Measurements from ENCODE around the gene NDUFS2. TPM values are rescaled to one million over a fixed set of nuclear protein-coding genes. Genes with fewer than 3 reads are reported as not detected.

The NDUFS2 gene
- total RNA-seq, 3 donors from 2014 or later (not counting 1 experiment from before 2014, with no cell fraction given) = 74.7 to 88.8 (median 84.7) TPM

DNA sequence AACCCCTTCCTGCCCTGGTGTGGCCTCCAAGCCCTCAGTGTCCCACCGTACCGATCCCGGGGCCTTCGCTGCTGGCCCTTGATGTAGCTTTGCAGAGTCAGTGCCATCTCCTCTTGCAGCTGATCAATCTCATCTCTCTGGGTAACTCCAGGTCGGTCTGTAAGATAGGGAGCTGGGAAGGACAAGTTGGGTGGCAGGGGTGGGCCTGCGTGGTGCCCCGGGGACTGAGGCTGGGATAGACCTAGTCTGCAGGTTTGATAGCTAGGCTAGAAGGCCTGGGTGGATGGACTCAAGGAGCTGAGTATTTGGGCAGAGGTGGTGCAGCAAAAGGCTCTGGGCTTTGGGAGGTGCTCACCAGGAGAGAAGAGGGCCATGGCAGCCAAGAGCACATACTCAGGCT is 28.6 kb downstream of the NDUFS2 start:
- Mint-ChIP-seq H3K27ac (no peak overlapping the region), H3K9me3 (no peaks in the 10 kb centered on the region), H3K4me3 (no peak overlapping the region), H3K36me3 (no peaks in the 10 kb centered on the region), H3K4me1 (peaks cover 21 to 25% of the 10 kb centered on the region in 2 donors), H3K27me3 (ENCODE audit: low read depth in 2 of 2) (no peaks in the 10 kb centered on the region)
- intact Hi-C loops (cut with micrococcal nuclease) = no loop called here
- Histone ChIP-seq H3K9me3 (ENCODE audit: control insufficient read depth, insufficient read depth, low read length) (no peaks in the 10 kb centered on the region), H3K27me3 (ENCODE audit: control insufficient read depth, insufficient read depth, low read length) (no peaks in the 10 kb centered on the region), H3K4me1 (ENCODE audit: control insufficient read depth, insufficient read depth, low read length) (peaks cover 23% of the 10 kb centered on the region), H3K27ac (ENCODE audit: low read length) (no peak overlapping the region), H3K36me3 (ENCODE audit: control insufficient read depth, insufficient read depth, low read length) (peaks cover 19% of the 10 kb centered on the region), H3K4me3 (ENCODE audit: low read length) (no peak overlapping the region)
- ATAC-seq = no peak
- no peak for DNase-seq
- TF ChIP-seq, protein P1, sequence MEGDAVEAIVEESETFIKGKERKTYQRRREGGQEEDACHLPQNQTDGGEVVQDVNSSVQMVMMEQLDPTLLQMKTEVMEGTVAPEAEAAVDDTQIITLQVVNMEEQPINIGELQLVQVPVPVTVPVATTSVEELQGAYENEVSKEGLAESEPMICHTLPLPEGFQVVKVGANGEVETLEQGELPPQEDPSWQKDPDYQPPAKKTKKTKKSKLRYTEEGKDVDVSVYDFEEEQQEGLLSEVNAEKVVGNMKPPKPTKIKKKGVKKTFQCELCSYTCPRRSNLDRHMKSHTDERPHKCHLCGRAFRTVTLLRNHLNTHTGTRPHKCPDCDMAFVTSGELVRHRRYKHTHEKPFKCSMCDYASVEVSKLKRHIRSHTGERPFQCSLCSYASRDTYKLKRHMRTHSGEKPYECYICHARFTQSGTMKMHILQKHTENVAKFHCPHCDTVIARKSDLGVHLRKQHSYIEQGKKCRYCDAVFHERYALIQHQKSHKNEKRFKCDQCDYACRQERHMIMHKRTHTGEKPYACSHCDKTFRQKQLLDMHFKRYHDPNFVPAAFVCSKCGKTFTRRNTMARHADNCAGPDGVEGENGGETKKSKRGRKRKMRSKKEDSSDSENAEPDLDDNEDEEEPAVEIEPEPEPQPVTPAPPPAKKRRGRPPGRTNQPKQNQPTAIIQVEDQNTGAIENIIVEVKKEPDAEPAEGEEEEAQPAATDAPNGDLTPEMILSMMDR (IDR thresholded peaks at IDR 0.05) = no peak
- WGBS (ENCODE audit: insufficient coverage) = 96% methylated on average over 7 of the region's 7 CpGs

DNA sequence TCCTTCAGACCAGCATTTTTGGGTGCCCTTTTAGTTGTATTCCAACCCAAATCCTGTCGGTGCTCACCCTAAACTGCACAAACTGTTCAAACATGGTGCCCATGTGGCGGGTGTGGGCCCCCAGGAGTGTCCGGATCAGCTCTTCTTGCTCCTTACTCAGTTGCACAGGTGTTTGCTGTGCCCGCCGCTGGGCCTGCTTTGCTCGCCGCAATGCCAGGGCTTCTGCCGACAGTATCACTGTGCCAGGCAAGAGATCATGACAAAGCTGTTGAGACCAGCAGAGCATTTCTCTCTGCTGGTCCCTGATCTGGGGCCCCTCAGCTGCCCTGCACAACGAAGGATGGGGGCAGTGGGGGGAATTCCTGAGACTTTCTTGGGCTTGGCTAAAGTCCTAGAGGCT is 30.9 kb downstream of the NDUFS2 start:
- Mint-ChIP-seq H3K27me3 (ENCODE audit: low read depth in 2 of 2) (peaks cover 0 to under 1% of the 10 kb centered on the region in 2 donors), H3K36me3 (no peaks in the 10 kb centered on the region), H3K9me3 (no peaks in the 10 kb centered on the region), H3K4me1 (peaks cover 0 to 1% of the 10 kb centered on the region in 2 donors), H3K4me3 (no peak overlapping the region), H3K27ac (no peak overlapping the region)
- TF ChIP-seq, protein P1 (IDR thresholded peaks at IDR 0.05) = no peak
- Histone ChIP-seq H3K4me3 (ENCODE audit: low read length) (no peak overlapping the region), H3K36me3 (ENCODE audit: control insufficient read depth, insufficient read depth, low read length) (peaks cover 19% of the 10 kb centered on the region), H3K4me1 (ENCODE audit: control insufficient read depth, insufficient read depth, low read length) (peaks cover under 1% of the 10 kb centered on the region), H3K27ac (ENCODE audit: low read length) (no peak overlapping the region), H3K27me3 (ENCODE audit: control insufficient read depth, insufficient read depth, low read length) (no peaks in the 10 kb centered on the region), H3K9me3 (ENCODE audit: control insufficient read depth, insufficient read depth, low read length) (no peaks in the 10 kb centered on the region)
- ATAC-seq = no peak
- WGBS (ENCODE audit: insufficient coverage) = 86% methylated on average over 9 of the region's 9 CpGs
- intact Hi-C loops (cut with micrococcal nuclease) = no loop called here
- DNase-seq = no peak

DNA sequence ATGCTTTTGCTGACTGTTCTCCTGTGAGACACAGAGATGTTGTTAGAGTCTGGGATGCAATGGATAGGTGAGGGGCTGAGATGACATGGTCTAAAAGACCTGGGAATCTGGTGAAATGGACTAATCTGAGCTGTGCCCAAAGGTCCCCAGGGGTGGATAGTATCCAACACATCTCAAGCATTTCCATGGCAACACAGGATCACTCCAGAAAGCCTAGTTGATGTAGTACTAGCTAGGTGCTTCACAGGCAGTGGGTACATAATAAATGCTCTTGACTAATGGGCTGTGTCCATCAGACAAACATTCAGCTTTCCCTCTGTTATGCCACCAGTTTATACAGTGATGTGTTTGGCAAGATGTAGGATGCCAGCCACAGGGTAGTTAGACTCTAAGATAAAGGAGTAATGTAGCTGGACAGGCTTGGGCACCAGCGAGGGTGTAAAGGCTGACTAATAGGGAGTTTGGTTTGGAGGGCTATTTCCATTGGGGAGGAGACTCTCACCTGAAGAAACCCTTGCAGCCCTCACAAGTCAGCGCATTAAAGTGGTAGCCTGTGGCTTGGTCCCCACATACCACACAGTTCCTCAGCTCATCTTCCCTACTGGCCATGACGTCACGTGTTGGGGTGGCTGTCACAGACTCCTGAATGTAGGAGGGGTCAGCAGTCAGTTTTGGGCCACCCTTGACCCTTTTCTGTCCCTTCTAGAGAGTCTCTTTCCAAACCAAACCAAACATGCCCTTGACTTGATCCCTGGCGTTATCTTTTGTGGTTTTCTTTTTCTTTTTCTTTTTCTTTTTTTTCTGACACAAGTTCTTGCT is 34.0 kb downstream of the NDUFS2 start:
- Histone ChIP-seq H3K4me3 (ENCODE audit: low read length) (no peak overlapping the region), H3K27ac (ENCODE audit: low read length) (no peak overlapping the region), H3K27me3 (ENCODE audit: control insufficient read depth, insufficient read depth, low read length) (no peaks in the 10 kb centered on the region), H3K4me1 (ENCODE audit: control insufficient read depth, insufficient read depth, low read length) (no peaks in the 10 kb centered on the region), H3K36me3 (ENCODE audit: control insufficient read depth, insufficient read depth, low read length) (no peaks in the 10 kb centered on the region), H3K9me3 (ENCODE audit: control insufficient read depth, insufficient read depth, low read length) (no peaks in the 10 kb centered on the region)
- no peaks in the 10 kb centered on the region for H3K4me1 Mint-ChIP-seq
- intact Hi-C loops (cut with micrococcal nuclease) = no loop called here
- no peaks in the 10 kb centered on the region for H3K36me3 Mint-ChIP-seq
- H3K4me3 Mint-ChIP-seq = no peak overlapping the region
- WGBS (ENCODE audit: insufficient coverage) = 67% methylated on average over 5 of the region's 5 CpGs
- peaks cover 3 to 12% of the 10 kb centered on the region in 2 donors for H3K27me3 Mint-ChIP-seq (ENCODE audit: low read depth in 2 of 2)
- no peak for DNase-seq
- no peaks in the 10 kb centered on the region for H3K9me3 Mint-ChIP-seq
- H3K27ac Mint-ChIP-seq = no peak overlapping the region
- TF ChIP-seq, protein P1 (IDR thresholded peaks at IDR 0.05) = no peak
- ATAC-seq = peak in 2 of 3 donors; percentile 10 to 40
